Esophagus squamous epithelium (tissue), 5 donors: Measurements from ENCODE around the gene VPS4B. TPM values are rescaled to one million over a fixed set of nuclear protein-coding genes. Genes with fewer than 3 reads are reported as not detected.
A peak's percentile ranks its signal among the peaks of the same experiment; 100 is the strongest.

Experiments used
- DNase-seq: peaks from one replicate; lab custom pipeline; 2025; lab: John Stamatoyannopoulos, UW
- H3K27ac ChIP-seq, 4 donors: fragments of 200-600 bp; sonication (generic); one replicate each; pipeline ENCODE4 v1.5.1; 2016 to 2019; ENCODE audit warnings: mild to moderate bottlenecking in 1 of 4
- H3K27me3 ChIP-seq, 4 donors: fragments of 200-600 bp; sonication (generic); 1 replicate in 3 of 4; 2 replicates in 1 of 4; pipeline versions ENCODE4 v1.5.1 to v1.6.0; 2017 to 2021; ENCODE audit warnings: antibody characterized with exemption in 1 of 4
- H3K36me3 ChIP-seq, 3 donors: fragments of 200-600 bp; sonication (generic); one replicate each; pipeline ENCODE4 v1.5.1; 2016 to 2019
- H3K4me1 ChIP-seq, 3 donors: fragments of 200-600 bp; sonication (generic); one replicate each; pipeline ENCODE4 v1.5.1; 2017 to 2019
- H3K4me3 ChIP-seq, 4 donors: fragments of 200-600 bp; sonication (generic); 1 replicate in 3 of 4; 2 replicates in 1 of 4; pipeline ENCODE4 v1.5.1; 2016 to 2019; ENCODE audit warnings: mild to moderate bottlenecking in 2 of 4, moderate library complexity in 1 of 4
- H3K9me3 ChIP-seq, 3 donors: fragments of 200-600 bp; sonication (generic); one replicate each; pipeline ENCODE4 v1.5.1; 2016 to 2019
- CTCF ChIP-seq, 6 experiments: fragments of 450-650 bp in 4 of 6; fragments of 200-600 bp in 2 of 6; sonication (generic) in 2 of 6; IDR thresholded peaks; one replicate each; pipeline ENCODE4 v1.5.1; 2016 to 2019; ENCODE audit warnings: antibody characterized with exemption in 6 of 6, mild to moderate bottlenecking in 4 of 6, moderate library complexity in 4 of 6
- POLR2A ChIP-seq, 4 donors: fragments of 450-650 bp; IDR thresholded peaks; one replicate each; pipeline ENCODE4 v1.6.1; 2017; ENCODE audit warnings: antibody characterized with exemption in 4 of 4, mild to moderate bottlenecking in 4 of 4, moderate library complexity in 3 of 4
- WGBS, 2 donors: methylation state at CpG; one replicate each; pipeline ENCODE4 v1.1.5; 2018; 5-methylcytosine and 5-hydroxymethylcytosine counted together
- intact Hi-C: fragments of 100-400 bp; cut with DNase I; formaldehyde crosslinking; loops from one replicate; pipeline ENCODE4 v1.15.0; 2022
- total RNA-seq, 4 donors: library from RNA; depleted of rRNA; stranded (reverse); fragments of >200 nt; gene quantifications; one replicate each; pipeline ENCODE4 v1.1.0, GENCODE V29; 2016
- donor health status: DM: yes; HTN: yes; CAD: no.

VPS4B gene
- total RNA-seq, 4 donors from 2014 or later = 68.5 to 92.1 (median 76.5) TPM

- Histone ChIP-seq H3K27ac (peak overlapping the region; percentile 98 to 100 (median 98)), H3K4me3 (peak overlapping the region; percentile 67 to 97 (median 92)), H3K27me3 (no peaks in the 10 kb centered on the region), H3K36me3 (peaks cover 0 to 30% (median 0%) of the 10 kb centered on the region in 3 donors), H3K4me1 (peaks cover 17 to 74% (median 19%) of the 10 kb centered on the region in 3 donors), H3K9me3 (no peaks in the 10 kb centered on the region)
- no peak for TF ChIP-seq CTCF (IDR thresholded peaks at IDR 0.05)
- TF ChIP-seq POLR2A (IDR thresholded peaks at IDR 0.05) = no peak
- intact Hi-C loops = no loop called here
- no peak for DNase-seq
- WGBS, 2 donors = 1 to 6% methylated on average over 5 to 15 of the region's 26 CpGs
Observed at GRCh38 chr18:63422864-63423304, 608 bp upstream of the VPS4B start.

GRCh38 chr18:63421514-63421913, 762 bp downstream of the VPS4B start:
- Histone ChIP-seq H3K9me3 (no peaks in the 10 kb centered on the region), H3K27me3 (no peaks in the 10 kb centered on the region), H3K4me1 (peaks cover 12 to 70% (median 17%) of the 10 kb centered on the region in 3 donors), H3K4me3 (peak overlapping the region; percentile 67 to 97 (median 92)), H3K36me3 (peaks cover 0 to 44% (median 0%) of the 10 kb centered on the region in 3 donors), H3K27ac (peak overlapping the region; percentile 98 to 100 (median 98))
- no peak for DNase-seq
- WGBS, 2 donors = 10 to 13% methylated on average over 6 of the region's 6 CpGs
- intact Hi-C loops = no loop called here
- TF ChIP-seq CTCF (IDR thresholded peaks at IDR 0.05) (no peak), POLR2A (IDR thresholded peaks at IDR 0.05) (no peak)

- Histone ChIP-seq H3K27me3 (no peaks in the 10 kb centered on the region), H3K27ac (no peak overlapping the region), H3K9me3 (no peaks in the 10 kb centered on the region), H3K4me1 (peaks cover 0 to 24% (median 0%) of the 10 kb centered on the region in 3 donors), H3K36me3 (peaks cover 0 to 93% (median 14%) of the 10 kb centered on the region in 3 donors), H3K4me3 (no peak overlapping the region)
- intact Hi-C loops = no loop called here
- WGBS, 2 donors = 72 to 77% methylated on average over 3 to 4 of the region's 4 CpGs
- no peak for TF ChIP-seq CTCF (IDR thresholded peaks at IDR 0.05)
- DNase-seq = no peak
Observed at GRCh38 chr18:63412953-63413352, 9.3 kb downstream of the VPS4B start.

GRCh38 chr18:63410792-63411191, 11.5 kb downstream of the VPS4B start:
- Histone ChIP-seq H3K4me1 (peaks cover 0 to 19% (median 0%) of the 10 kb centered on the region in 3 donors), H3K36me3 (peaks cover 0 to 93% (median 14%) of the 10 kb centered on the region in 3 donors), H3K4me3 (no peak overlapping the region), H3K9me3 (no peaks in the 10 kb centered on the region), H3K27ac (no peak overlapping the region), H3K27me3 (no peaks in the 10 kb centered on the region)
- no peak for TF ChIP-seq CTCF (IDR thresholded peaks at IDR 0.05)
- intact Hi-C loops = no loop called here
- no peak for DNase-seq
- 58 to 71% methylated on average over 4 of the region's 4 CpGs for WGBS, 2 donors

GRCh38 chr18:63409301-63409700, 13.0 kb downstream of the VPS4B start:
- peaks cover 0 to 19% (median 0%) of the 10 kb centered on the region in 3 donors for H3K4me1 ChIP-seq
- no peak for DNase-seq
- no peaks in the 10 kb centered on the region for H3K9me3 ChIP-seq
- intact Hi-C loops = no loop called here
- no peaks in the 10 kb centered on the region for H3K27me3 ChIP-seq
- H3K27ac ChIP-seq = no peak overlapping the region
- TF ChIP-seq POLR2A (IDR thresholded peaks at IDR 0.05) (no peak), CTCF (IDR thresholded peaks at IDR 0.05) (no peak)
- 62 to 67% methylated on average over 4 to 5 of the region's 5 CpGs for WGBS, 2 donors
- peaks cover 0 to 91% (median 14%) of the 10 kb centered on the region in 3 donors for H3K36me3 ChIP-seq
- no peak overlapping the region for H3K4me3 ChIP-seq
